Measurements from ENCODE around the gene ADAMTSL3.

GRCh38 chr15:83873966-83874365 is 220.0 kb downstream of the ADAMTSL3 start:
- TF ChIP-seq RBBP5 (IDR thresholded peaks at IDR 0.05; ENCODE audit: borderline replicate concordance, low read depth, low read length) = no peak
- TF ChIP-seq SP2 (IDR thresholded peaks at IDR 0.05; ENCODE audit: low read length) = no peak
- no peak for TF ChIP-seq POLR2AphosphoS5 (IDR thresholded peaks at IDR 0.05; ENCODE audit: low read depth, low read length)
- TF ChIP-seq CTCF (IDR thresholded peaks at IDR 0.05; ENCODE audit: control extremely low read depth in 1 of 3, insufficient read depth in 1 of 3, low read depth in 1 of 3, low read length in 3 of 3) = no peak
- TF ChIP-seq NRF1 (IDR thresholded peaks at IDR 0.05; ENCODE audit: low read depth, low read length) = no peak
- no peak for TF ChIP-seq CBX8 (IDR thresholded peaks at IDR 0.05; ENCODE audit: borderline replicate concordance, low read depth, low read length)
- no peak for TF ChIP-seq POLR2A (IDR thresholded peaks at IDR 0.05; ENCODE audit: control extremely low read depth in 1 of 2, low read depth in 2 of 2, low read length in 2 of 2)
